SK-N-SH (cell line): Measurements from ENCODE around the gene APOD.
"Not testable (repeated sequence)": the region's sequence is repeated elsewhere in the genome, so short reads cannot be mapped to it uniquely, and the experiment has no call there.

Source experiments
- CTCF ChIP-seq: fragments of 200-600 bp; sonication (generic); IDR thresholded peaks from 2 replicates; pipeline ENCODE4 v1.6.1; 2017; ENCODE audit warnings: antibody characterized with exemption, mild to moderate bottlenecking, moderate library complexity
- JUND ChIP-seq: IDR thresholded peaks from 2 replicates; pipeline ENCODE4 v1.4.0; 2012
- REST ChIP-seq: IDR thresholded peaks from 2 replicates; pipeline ENCODE4 v1.6.1; 2012; ENCODE audit warnings: mild to moderate bottlenecking, low read depth, low read length, moderate library complexity

- not testable (repeated sequence) for TF ChIP-seq CTCF, JUND, REST
These were observed 41.1 kb upstream of the APOD start for GRCh38 chr3:195624603-195625560.
